ENCODE results near the gene C4A. TPM values are rescaled to one million over a fixed set of nuclear protein-coding genes. Genes with fewer than 3 reads are reported as not detected.
"Not testable (repeated sequence)": the region's sequence is repeated elsewhere in the genome, so short reads cannot be mapped to it uniquely, and the experiment has no call there.

The C4A gene
- 0.81 and 2.5 TPM in 2 replicates for total RNA-seq (2014; rRNA removed; shearing (Covaris generic))

GRCh38 chr6:31981744-31982143 lies at the start of gene C4A:
C4A (plus strand) TSS chr6:31982057; CDS start chr6:31982108, 51 bp downstream.
- not testable (repeated sequence) for H3K4me3 ChIP-seq; H3K4me1 ChIP-seq; H3K27me3 ChIP-seq; H3K9me3 ChIP-seq (replicated peaks); H3K27ac ChIP-seq; H3K36me3 ChIP-seq; DNase-seq

DNA sequence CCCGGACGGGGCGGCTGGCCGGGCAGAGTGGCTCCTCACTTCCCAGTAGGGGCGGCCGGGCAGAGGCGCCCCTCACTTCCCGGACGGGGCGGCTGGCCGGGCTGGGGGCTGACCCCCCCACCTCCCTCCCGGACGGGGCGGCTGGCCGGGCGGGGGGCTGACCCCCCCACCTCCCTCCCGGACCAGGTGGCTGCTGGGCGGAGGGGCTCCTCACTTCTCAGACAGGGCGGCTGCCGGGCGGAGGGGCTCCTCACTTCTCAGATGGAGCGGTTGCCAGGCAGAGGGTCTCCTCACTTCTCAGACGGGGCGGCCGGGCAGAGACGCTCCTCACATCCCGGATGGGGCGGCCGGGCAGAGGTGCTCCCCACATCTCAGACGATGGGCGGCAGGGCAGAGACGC lies 49.7 kb upstream of the C4A start:
- H3K9me3 ChIP-seq (replicated peaks); H3K36me3 ChIP-seq; H3K27me3 ChIP-seq; H3K4me3 ChIP-seq; H3K4me1 ChIP-seq; H3K27ac ChIP-seq; DNase-seq: not testable (repeated sequence)

GRCh38 chr6:31933537-31933936 lies 48.3 kb upstream of the C4A start:
- H3K27ac ChIP-seq: no peak overlapping the region
- H3K9me3 ChIP-seq (replicated peaks): no peaks in the 10 kb centered on the region
- no peaks in the 10 kb centered on the region for H3K4me1 ChIP-seq
- no peak overlapping the region for H3K4me3 ChIP-seq
- H3K27me3 ChIP-seq: no peaks in the 10 kb centered on the region
- DNase-seq: no peak
- H3K36me3 ChIP-seq: no peaks in the 10 kb centered on the region

DNA sequence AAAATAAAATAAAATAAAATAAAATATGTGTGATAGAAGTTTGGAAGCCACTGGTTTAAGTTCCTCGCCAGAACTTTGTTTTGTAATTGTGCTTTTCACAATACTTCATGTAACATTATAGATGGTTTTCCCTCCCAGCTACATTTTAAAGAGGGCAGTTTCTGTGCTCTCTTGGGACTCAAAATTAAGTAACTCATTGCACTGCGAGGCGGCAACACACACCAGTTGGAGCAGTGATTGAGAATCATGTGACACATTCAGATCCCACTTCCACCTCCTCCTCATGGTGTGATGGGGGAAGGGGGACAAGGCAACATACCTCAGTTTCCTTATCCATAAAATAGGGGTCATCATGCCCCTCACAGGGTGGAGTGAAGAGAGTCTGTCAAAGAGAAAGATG lies 46.8 kb upstream of the C4A start:
- Histone ChIP-seq H3K27ac (no peak overlapping the region), H3K9me3 (replicated peaks) (no peaks in the 10 kb centered on the region), H3K36me3 (no peaks in the 10 kb centered on the region), H3K4me1 (no peaks in the 10 kb centered on the region), H3K27me3 (no peaks in the 10 kb centered on the region), H3K4me3 (no peak overlapping the region)
- no peak for DNase-seq

DNA sequence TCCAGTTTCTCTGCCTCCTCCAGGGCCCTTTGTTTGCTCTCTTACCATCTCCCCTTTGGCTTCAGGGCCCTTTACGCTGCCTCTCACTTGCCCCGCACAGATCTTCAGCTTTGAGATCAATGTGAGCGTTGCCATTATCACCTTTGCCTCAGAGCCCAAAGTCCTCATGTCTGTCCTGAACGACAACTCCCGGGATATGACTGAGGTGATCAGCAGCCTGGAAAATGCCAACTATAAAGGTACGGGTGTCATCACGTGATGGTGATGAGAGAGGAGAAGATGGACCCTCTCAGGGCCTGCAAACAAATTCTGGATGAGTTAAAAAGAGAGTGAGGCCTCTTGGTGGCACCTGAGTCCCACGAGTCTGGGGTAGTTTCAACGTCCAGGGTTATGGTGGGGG lies 46.0 kb upstream of the C4A start:
- H3K36me3 ChIP-seq: no peaks in the 10 kb centered on the region
- no peaks in the 10 kb centered on the region for H3K27me3 ChIP-seq
- H3K4me1 ChIP-seq: 0 out of 2 replicates have a peak, but pooled peaks cover 4% of the 10 kb centered on the region
- no peaks in the 10 kb centered on the region for H3K9me3 ChIP-seq (replicated peaks)
- no peak overlapping the region for H3K4me3 ChIP-seq
- H3K27ac ChIP-seq: no peak overlapping the region
- no peak for DNase-seq

GRCh38 chr6:31940256-31940664 lies 41.6 kb upstream of the C4A start:
- H3K27me3 ChIP-seq: peaks cover 9% of the 10 kb centered on the region; the same call in 1 of the 2 replicates
- H3K9me3 ChIP-seq (replicated peaks): no peaks in the 10 kb centered on the region
- H3K36me3 ChIP-seq: no peaks in the 10 kb centered on the region
- H3K27ac ChIP-seq: no peak overlapping the region
- DNase-seq: no peak
- 0 out of 2 replicates have a peak, but pooled peaks cover 4% of the 10 kb centered on the region for H3K4me1 ChIP-seq
- no peak overlapping the region for H3K4me3 ChIP-seq

GRCh38 chr6:31943742-31944141 lies 38.1 kb upstream of the C4A start:
- Histone ChIP-seq H3K4me1 (peaks cover 4% of the 10 kb centered on the region; the same call in 1 of the 2 replicates), H3K27me3 (peaks cover 11% of the 10 kb centered on the region; the same call in 1 of the 2 replicates), H3K9me3 (replicated peaks) (no peaks in the 10 kb centered on the region)

DNA sequence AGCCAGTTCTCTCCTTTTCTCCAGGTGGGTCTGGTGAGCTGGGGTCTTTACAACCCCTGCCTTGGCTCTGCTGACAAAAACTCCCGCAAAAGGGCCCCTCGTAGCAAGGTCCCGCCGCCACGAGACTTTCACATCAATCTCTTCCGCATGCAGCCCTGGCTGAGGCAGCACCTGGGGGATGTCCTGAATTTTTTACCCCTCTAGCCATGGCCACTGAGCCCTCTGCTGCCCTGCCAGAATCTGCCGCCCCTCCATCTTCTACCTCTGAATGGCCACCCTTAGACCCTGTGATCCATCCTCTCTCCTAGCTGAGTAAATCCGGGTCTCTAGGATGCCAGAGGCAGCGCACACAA lies 36.7 kb upstream of the C4A start:
- Histone ChIP-seq H3K9me3 (replicated peaks) (no peaks in the 10 kb centered on the region), H3K4me1 (peaks cover 9% of the 10 kb centered on the region; the same call in 1 of the 2 replicates), H3K27me3 (peaks cover 11% of the 10 kb centered on the region; the same call in 1 of the 2 replicates), H3K36me3 (no peaks in the 10 kb centered on the region), H3K4me3 (no peak overlapping the region), H3K27ac (no peak overlapping the region)
- no peak for DNase-seq

More at GRCh38 chr6:31943742-31944141, 38.1 kb upstream of the C4A start:
- DNase-seq: no peak
- Histone ChIP-seq H3K4me3 (no peak overlapping the region), H3K27ac (no peak overlapping the region), H3K36me3 (no peaks in the 10 kb centered on the region)

DNA sequence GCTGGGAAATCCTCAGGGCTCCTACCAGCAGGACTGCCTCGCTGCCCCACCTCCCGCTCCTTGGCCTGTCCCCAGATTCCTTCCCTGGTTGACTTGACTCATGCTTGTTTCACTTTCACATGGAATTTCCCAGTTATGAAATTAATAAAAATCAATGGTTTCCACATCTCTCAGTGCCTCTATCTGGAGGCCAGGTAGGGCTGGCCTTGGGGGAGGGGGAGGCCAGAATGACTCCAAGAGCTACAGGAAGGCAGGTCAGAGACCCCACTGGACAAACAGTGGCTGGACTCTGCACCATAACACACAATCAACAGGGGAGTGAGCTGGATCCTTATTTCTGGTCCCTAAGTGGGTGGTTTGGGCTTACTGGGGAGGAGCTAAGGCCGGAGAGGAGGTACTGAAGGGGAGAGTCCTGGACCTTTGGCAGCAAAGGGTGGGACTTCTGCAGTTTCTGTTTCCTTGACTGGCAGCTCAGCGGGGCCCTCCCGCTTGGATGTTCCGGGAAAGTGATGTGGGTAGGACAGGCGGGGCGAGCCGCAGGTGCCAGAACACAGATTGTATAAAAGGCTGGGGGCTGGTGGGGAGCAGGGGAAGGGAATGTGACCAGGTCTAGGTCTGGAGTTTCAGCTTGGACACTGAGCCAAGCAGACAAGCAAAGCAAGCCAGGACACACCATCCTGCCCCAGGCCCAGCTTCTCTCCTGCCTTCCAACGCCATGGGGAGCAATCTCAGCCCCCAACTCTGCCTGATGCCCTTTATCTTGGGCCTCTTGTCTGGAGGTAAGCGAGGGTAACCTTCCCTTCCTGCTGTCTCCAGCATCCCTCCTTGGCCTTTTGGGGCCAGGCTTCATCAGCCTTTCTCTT lies 36.1 kb upstream of the C4A start, which contains the start of gene CFB:
TSS of gene CFB (plus strand) at position 589 of the 863 bp plus-strand sequence. CDS start at position 716, 127 bp downstream.
- H3K27me3 ChIP-seq: peaks cover 11% of the 10 kb centered on the region; the same call in 1 of the 2 replicates
- no peak within 1 kb of the TSS for H3K4me3 ChIP-seq
- no peak for DNase-seq
- H3K36me3 ChIP-seq: no peaks in the 10 kb centered on the region; the same call in 1 of the 2 replicates
- H3K27ac ChIP-seq: no peak within 1 kb of the TSS
- no peaks in the 10 kb centered on the region for H3K9me3 ChIP-seq (replicated peaks)
- peaks cover 5% of the 10 kb centered on the region; the same call in 1 of the 2 replicates for H3K4me1 ChIP-seq

- DNase-seq: no peak
- Histone ChIP-seq H3K27me3 (peaks cover 11% of the 10 kb centered on the region; the same call in 1 of the 2 replicates), H3K4me1 (peaks cover 5% of the 10 kb centered on the region; the same call in 1 of the 2 replicates), H3K27ac (no peak overlapping the region), H3K9me3 (replicated peaks) (no peaks in the 10 kb centered on the region), H3K4me3 (no peak overlapping the region), H3K36me3 (peaks cover 3% of the 10 kb centered on the region; the same call in 1 of the 2 replicates)
These were observed 35.4 kb upstream of the C4A start for GRCh38 chr6:31946370-31946885.

DNA sequence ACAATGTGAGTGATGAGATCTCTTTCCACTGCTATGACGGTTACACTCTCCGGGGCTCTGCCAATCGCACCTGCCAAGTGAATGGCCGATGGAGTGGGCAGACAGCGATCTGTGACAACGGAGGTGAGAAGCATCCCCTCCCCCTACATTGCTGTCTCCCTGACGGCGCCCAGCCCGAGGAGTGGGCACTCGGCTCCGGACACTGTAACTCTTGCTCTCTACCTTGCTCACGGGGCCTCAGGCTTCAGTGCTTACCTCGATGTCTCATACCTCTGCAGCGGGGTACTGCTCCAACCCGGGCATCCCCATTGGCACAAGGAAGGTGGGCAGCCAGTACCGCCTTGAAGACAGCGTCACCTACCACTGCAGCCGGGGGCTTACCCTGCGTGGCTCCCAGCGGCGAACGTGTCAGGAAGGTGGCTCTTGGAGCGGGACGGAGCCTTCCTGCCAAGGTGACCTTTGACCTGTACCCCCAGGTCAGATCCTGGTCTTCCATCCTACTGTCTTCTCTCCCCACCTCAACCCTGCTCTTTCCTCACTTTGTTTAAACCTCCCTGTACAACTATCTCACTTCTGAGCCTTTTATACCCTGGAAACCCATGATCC lies 34.7 kb upstream of the C4A start:
- no peaks in the 10 kb centered on the region for H3K9me3 ChIP-seq (replicated peaks)
- DNase-seq: no peak
- H3K27ac ChIP-seq: no peak overlapping the region
- peaks cover 11% of the 10 kb centered on the region; the same call in 1 of the 2 replicates for H3K27me3 ChIP-seq
- H3K4me1 ChIP-seq: peaks cover 5% of the 10 kb centered on the region; the same call in 1 of the 2 replicates
- no peak overlapping the region for H3K4me3 ChIP-seq
- H3K36me3 ChIP-seq: peaks cover 11% of the 10 kb centered on the region

GRCh38 chr6:31947864-31948263 lies 34.0 kb upstream of the C4A start:
- H3K9me3 ChIP-seq (replicated peaks): no peaks in the 10 kb centered on the region
- no peak overlapping the region for H3K4me3 ChIP-seq
- no peak for DNase-seq
- peaks cover 5% of the 10 kb centered on the region; the same call in 1 of the 2 replicates for H3K4me1 ChIP-seq
- peaks cover 17% of the 10 kb centered on the region for H3K36me3 ChIP-seq
- no peak overlapping the region for H3K27ac ChIP-seq
- H3K27me3 ChIP-seq: peaks cover 11% of the 10 kb centered on the region; the same call in 1 of the 2 replicates

DNA sequence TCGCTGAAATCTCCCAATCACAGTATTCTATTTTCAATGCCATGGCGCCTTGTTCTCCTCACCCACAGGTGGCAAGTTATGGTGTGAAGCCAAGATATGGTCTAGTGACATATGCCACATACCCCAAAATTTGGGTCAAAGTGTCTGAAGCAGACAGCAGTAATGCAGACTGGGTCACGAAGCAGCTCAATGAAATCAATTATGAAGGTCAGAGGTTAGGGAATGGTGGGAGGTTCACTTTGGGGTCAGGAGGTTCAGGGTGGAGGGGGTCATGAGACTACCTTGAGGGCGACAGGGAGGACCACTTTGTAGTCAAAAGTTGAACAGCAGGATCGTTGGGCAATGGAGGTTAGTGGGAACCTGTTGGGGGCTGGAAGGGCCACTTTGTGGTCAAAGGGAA lies 33.6 kb upstream of the C4A start:
- Histone ChIP-seq H3K36me3 (peaks cover 21% of the 10 kb centered on the region), H3K27ac (no peak overlapping the region), H3K4me3 (no peak overlapping the region), H3K27me3 (peaks cover 11% of the 10 kb centered on the region; the same call in 1 of the 2 replicates), H3K9me3 (replicated peaks) (no peaks in the 10 kb centered on the region), H3K4me1 (peaks cover 5% of the 10 kb centered on the region; the same call in 1 of the 2 replicates)
- no peak for DNase-seq

GRCh38 chr6:31948753-31949413 lies 33.0 kb upstream of the C4A start:
- Histone ChIP-seq H3K27me3 (peaks cover 11% of the 10 kb centered on the region; the same call in 1 of the 2 replicates), H3K27ac (no peak overlapping the region), H3K9me3 (replicated peaks) (no peaks in the 10 kb centered on the region), H3K4me1 (peaks cover 5% of the 10 kb centered on the region; the same call in 1 of the 2 replicates), H3K36me3 (peaks cover 26% of the 10 kb centered on the region), H3K4me3 (no peak overlapping the region)
- DNase-seq: no peak

All from SJCRH30 (cell line).